ENCODE data around the gene HIPK3.

HIPK3 gene

GRCh38 chr11:33375236-33375635, 118.1 kb downstream of the HIPK3 start:
- no peak overlapping the region for H3K4me3 ChIP-seq (ENCODE audit: low read depth, low read length)
- no peak for DNase-seq (ENCODE audit: low read depth)

GRCh38 chr11:33375688-33376311, 118.6 kb downstream of the HIPK3 start, which contains the start of gene KIAA1549L:
Gene KIAA1549L, plus strand, starts transcription at chr11:33376108.
- no peak for TF ChIP-seq CTCF (IDR thresholded peaks at IDR 0.05; ENCODE audit: low read depth, low read length, missing control alignments)
- DNase-seq (ENCODE audit: low read depth) = no peak
- peak within 1 kb of the TSS; percentile 56 for H3K4me3 ChIP-seq (ENCODE audit: low read depth, low read length)

More at GRCh38 chr11:33375236-33375635, 118.1 kb downstream of the HIPK3 start:
- no peak for TF ChIP-seq CTCF (IDR thresholded peaks at IDR 0.05; ENCODE audit: low read depth, low read length, missing control alignments)

- no peak for DNase-seq (ENCODE audit: low read depth)
These were observed 119.4 kb downstream of the HIPK3 start for GRCh38 chr11:33376331-33377310.

GRCh38 chr11:33377412-33378370, 120.5 kb downstream of the HIPK3 start:
- no peak overlapping the region for H3K4me3 ChIP-seq (ENCODE audit: low read depth, low read length)
- no peak for DNase-seq (ENCODE audit: low read depth)
- TF ChIP-seq CTCF (IDR thresholded peaks at IDR 0.05; ENCODE audit: low read depth, low read length, missing control alignments) = no peak

More at GRCh38 chr11:33376331-33377310, 119.4 kb downstream of the HIPK3 start:
- TF ChIP-seq CTCF (IDR thresholded peaks at IDR 0.05; ENCODE audit: low read depth, low read length, missing control alignments) = no peak
- peak overlapping the region; percentile 56 for H3K4me3 ChIP-seq (ENCODE audit: low read depth, low read length)

GRCh38 chr11:33379947-33380346, 122.8 kb downstream of the HIPK3 start:
- DNase-seq (ENCODE audit: low read depth) = no peak
- H3K4me3 ChIP-seq (ENCODE audit: low read depth, low read length) = no peak overlapping the region
- no peak for TF ChIP-seq CTCF (IDR thresholded peaks at IDR 0.05; ENCODE audit: low read depth, low read length, missing control alignments)

Data from GM12864 (cell line).